ENCODE results near the gene PDE9A. TPM values are rescaled to one million over a fixed set of nuclear protein-coding genes. Genes with fewer than 3 reads are reported as not detected.

PDE9A gene
- total RNA-seq, 1 donor from 2014 or later: 7.9 TPM

- DNase-seq (ENCODE audit: low spot score): peak; percentile 57
Measured at GRCh38 chr21:42819861-42820615, 166.6 kb downstream of the PDE9A start.

DNA sequence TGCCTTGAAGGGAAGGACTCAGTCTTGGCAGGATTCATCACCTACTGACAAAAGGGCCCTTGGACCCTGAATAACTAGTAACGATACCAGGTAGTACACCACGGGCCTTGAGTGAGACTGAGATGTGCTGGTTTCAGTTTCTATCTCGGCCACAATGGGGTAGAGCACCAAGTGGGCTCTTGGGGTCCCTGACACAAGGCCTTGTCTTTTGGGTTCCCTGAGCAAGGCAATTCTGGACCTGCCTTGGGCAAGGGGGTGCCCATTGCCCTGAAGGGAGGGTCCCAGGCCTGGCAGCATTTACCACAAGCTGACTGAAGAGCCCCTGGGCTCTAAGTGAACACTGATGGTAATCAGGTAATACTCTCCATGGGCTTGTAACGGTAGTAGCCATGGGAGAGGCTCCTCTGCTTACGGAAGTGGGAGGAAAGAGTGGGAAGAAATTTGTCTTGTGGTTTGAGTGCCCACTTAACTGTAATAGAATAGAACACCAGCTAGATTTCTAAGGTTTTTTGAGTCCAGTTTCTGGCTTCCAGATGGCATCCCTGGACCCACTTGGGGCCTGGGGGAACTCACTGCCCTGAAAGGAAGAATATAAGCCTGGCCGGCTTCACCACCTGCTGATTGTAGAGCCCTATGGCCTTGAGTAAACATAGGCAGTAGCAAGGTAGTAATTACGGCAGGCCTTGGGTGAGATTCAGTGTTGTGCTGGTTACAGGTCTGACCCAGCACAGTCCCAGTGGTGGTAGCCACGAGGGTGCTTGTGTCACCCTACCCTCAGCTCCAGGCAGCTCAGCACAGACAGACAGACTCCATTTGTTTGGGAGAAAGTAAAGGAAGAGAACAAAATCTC is 167.4 kb downstream of the PDE9A start:
- DNase-seq (ENCODE audit: low spot score): peak; percentile 71

Other genes starting within 250 kb of the PDE9A start
- gene UBASH3A, start 249.7 kb upstream of the PDE9A start, total RNA-seq: 0.32 TPM
- 0.22 TPM for gene RSPH1, start 157.4 kb upstream of the PDE9A start, total RNA-seq
- gene SLC37A1, start 139.8 kb upstream of the PDE9A start, total RNA-seq: 7.0 TPM
- gene WDR4, start 225.9 kb downstream of the PDE9A start, total RNA-seq: 18.6 TPM
- gene NDUFV3, start 239.7 kb downstream of the PDE9A start, total RNA-seq: 40.8 TPM

Measured in mesenteric fat pad (tissue), 1 donor.